Left renal cortex interstitium (tissue), 4 donors: ENCODE data around the gene ST3GAL4. TPM values are rescaled to one million over a fixed set of nuclear protein-coding genes. Genes with fewer than 3 reads are reported as not detected.

Experiments
- polyA plus RNA-seq, 4 donors: library from polyadenylated mRNA; unstranded; fragments of 120-200 nt; gene quantifications; one replicate each; pipeline ENCODE4 v1.2.1, GENCODE V29; 2013; ENCODE audit not compliant: insufficient read length in 4 of 4

The ST3GAL4 gene
- polyA plus RNA-seq, 4 donors: 15.4 to 24.5 (median 17.7) TPM

Other genes starting within 250 kb of the ST3GAL4 start
- 10 to 100 TPM; 29.4 to 40.0 (median 34.4) TPM for gene RPUSD4, start 144.0 kb upstream of the ST3GAL4 start, polyA plus RNA-seq
- gene FAM118B, start 143.9 kb upstream of the ST3GAL4 start, polyA plus RNA-seq: 10 to 100 TPM; 27.5 to 31.3 (median 28.7) TPM
- 10 to 100 TPM; 75.1 to 82.4 (median 78.7) TPM for gene SRPRA, start 86.8 kb upstream of the ST3GAL4 start, polyA plus RNA-seq
- gene FOXRED1, start 86.5 kb upstream of the ST3GAL4 start, polyA plus RNA-seq: 10 to 100 TPM; 30.8 to 64.5 (median 47.1) TPM
- gene TIRAP, start 72.6 kb upstream of the ST3GAL4 start, polyA plus RNA-seq: 10 to 100 TPM; 10.6 to 19.1 (median 13.5) TPM
- gene DCPS, start 51.6 kb upstream of the ST3GAL4 start, polyA plus RNA-seq: 10 to 100 TPM; 12.7 to 17.6 (median 15.8) TPM